K562 (cell line): Measurements from ENCODE around the gene OPCML. TPM values are rescaled to one million over a fixed set of nuclear protein-coding genes. Genes with fewer than 3 reads are reported as not detected.

Source experiments
- polyA plus RNA-seq, 8 experiments: library from polyadenylated mRNA; depleted of rRNA in 4 of 8; stranded (reverse) in 5 of 8; unstranded in 3 of 8; fragments of >200 nt; fragmentation: Nextera tagmentation in 2 of 8; fragmentation: Illumina TruSeq in 1 of 8; extraction: Ambion mirVana in 2 of 8; extraction: Trizol in 1 of 8; gene quantifications; 2 replicates each; pipeline versions ENCODE4 v1.2.1 to v1.2.3, GENCODE V29; 2011 to 2014; ENCODE audit warnings: inconsistent platforms in 1 of 8, missing spikeins in 1 of 8
- small RNA-seq: library from RNA; depleted of rRNA; stranded (forward); fragments of <200 nt; gene quantifications from one replicate; pipeline ENCODE3, GENCODE V24; 2014
- total RNA-seq, 7 experiments: library from RNA; depleted of rRNA in 6 of 7; stranded (reverse); fragments of >200 nt in 6 of 7; fragmentation: Illumina TruSeq in 2 of 7; extraction: Trizol in 2 of 7; gene quantifications; 2 replicates each; pipeline versions ENCODE4 v1.2.1 to v1.2.3, GENCODE V29; 2011 to 2021; ENCODE audit warnings: low replicate concordance in 1 of 7

The OPCML gene
- total and polyA plus RNA-seq, 9 of the 15 experiments (the other 6 are each of a cell fraction or from before 2014, with no cell fraction given) = not detected

Small RNA genes within 50 kb of the gene (small RNA-seq; reads per million reads assigned to genes)
- gene RF00026 = not detected
